SK-N-SH (cell line): ENCODE measurements around the gene GLCCI1.

ENCODE experiments used
- CTCF ChIP-seq: fragments of 200-600 bp; sonication (generic); IDR thresholded peaks from 2 replicates; pipeline ENCODE4 v1.6.1; 2017; ENCODE audit warnings: antibody characterized with exemption, mild to moderate bottlenecking, moderate library complexity
- FOXM1 ChIP-seq: IDR thresholded peaks from 2 replicates; pipeline ENCODE4 v1.4.0; 2012; ENCODE audit warnings: low read depth, mild to moderate bottlenecking
- JUND ChIP-seq: IDR thresholded peaks from 2 replicates; pipeline ENCODE4 v1.4.0; 2012
- MXI1 ChIP-seq: IDR thresholded peaks from 2 replicates; pipeline ENCODE4 v1.6.1; 2012; ENCODE audit warnings: mild to moderate bottlenecking, low read depth, low read length, improper control_type of control experiment
- TCF12 ChIP-seq: IDR thresholded peaks from 2 replicates; pipeline ENCODE4 v1.4.0; 2012
- YY1 ChIP-seq: IDR thresholded peaks from 2 replicates; pipeline ENCODE4 v1.4.0; 2012; ENCODE audit warnings: low read depth, mild to moderate bottlenecking

- TF ChIP-seq FOXM1 (no peak), MXI1 (no peak), CTCF (no peak), YY1 (no peak), JUND (no peak), TCF12 (no peak)
Observed at GRCh38 chr7:7996568-7996967, 28.0 kb downstream of the GLCCI1 start.
